NCI-H1436 (cell line): Measurements from ENCODE around the gene CARMIL1.

Experiments used
- DNase-seq: peaks from one replicate; lab custom pipeline; 2025; lab: John Stamatoyannopoulos, UW

The CARMIL1 gene

GRCh38 chr6:25446830-25447569 lies 167.8 kb downstream of the CARMIL1 start:
- no peak for DNase-seq

- DNase-seq: no peak
Observed at GRCh38 chr6:25447570-25447929, 168.4 kb downstream of the CARMIL1 start.

- DNase-seq: no peak
Observed at GRCh38 chr6:25448965-25449538, 169.9 kb downstream of the CARMIL1 start.

DNA sequence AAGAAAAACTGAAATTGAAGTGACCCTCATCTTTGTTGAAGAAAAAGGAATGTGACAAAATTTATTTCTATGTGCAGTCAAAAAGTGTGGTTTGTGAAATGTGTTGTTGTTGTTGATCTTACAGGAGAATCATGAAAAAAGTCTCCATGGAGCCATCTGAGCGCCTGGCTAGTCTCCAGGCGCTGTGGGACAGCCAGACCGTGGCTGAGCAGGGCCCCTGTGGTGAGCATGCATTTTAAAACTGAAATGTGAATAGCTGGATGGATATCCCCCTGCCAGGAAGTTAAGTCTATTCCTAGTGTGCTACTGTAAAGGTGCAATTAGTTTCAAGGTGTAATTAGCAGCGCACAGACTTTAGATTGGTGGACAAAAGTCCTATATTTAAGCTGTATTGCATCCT lies 170.6 kb downstream of the CARMIL1 start:
- no peak for DNase-seq

DNA sequence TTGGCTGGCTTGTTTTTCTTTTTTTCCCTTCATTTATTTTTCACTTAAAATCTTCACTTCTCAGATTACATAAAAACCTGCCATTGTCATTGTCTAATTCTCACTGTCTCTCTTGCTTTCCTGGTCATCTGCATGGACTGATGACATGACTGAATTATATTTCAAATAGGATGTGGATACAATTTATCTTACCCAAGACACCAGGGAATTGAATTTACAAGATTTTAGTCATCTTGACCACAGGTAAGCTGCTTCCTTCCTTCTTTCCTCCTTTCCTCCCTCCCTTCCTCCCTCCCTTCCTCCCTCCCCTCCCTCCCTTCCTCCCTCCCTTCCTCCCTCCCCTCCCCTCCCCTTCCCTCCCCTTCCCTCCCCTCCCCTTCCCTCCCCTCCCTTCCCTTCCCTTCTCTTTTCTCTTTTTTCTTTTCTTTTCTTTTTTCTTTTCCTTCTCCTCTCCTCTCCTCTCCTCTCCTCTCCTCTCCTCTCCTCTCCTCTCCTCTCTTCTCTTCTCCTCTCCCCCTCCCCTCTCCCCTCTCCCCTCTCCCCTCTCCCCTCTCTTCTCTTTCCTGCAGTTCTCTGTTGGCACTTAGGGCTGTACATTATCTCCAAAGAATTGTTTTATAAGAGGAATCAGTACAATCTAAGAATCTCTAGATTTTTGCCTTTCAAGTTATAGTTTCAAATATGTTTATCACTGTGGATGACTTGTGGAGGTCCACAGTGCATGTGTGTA lies 171.5 kb downstream of the CARMIL1 start:
- DNase-seq: no peak

DNA sequence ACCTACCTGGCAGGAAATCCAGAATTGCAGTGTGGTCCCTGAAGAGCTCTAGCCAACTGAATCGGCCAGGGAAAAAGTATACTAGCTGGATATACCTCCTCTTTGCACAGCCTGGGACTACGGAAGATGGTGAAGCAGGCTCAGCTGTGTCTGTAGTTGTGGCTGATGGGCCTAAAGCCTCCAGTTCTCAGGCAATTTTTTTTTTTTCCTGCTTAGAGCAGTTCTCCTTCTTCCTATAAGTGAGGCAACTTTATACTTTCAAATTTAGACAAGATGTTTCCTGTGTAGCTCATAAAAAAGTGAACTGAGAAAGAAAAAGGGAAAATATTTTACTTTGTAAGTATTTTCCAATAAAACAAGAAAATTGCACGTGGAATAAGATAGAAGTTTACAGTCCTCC lies 172.9 kb downstream of the CARMIL1 start:
- no peak for DNase-seq

GRCh38 chr6:25453288-25453687 lies 174.1 kb downstream of the CARMIL1 start:
- no peak for DNase-seq

GRCh38 chr6:25454136-25454535 lies 175.0 kb downstream of the CARMIL1 start:
- DNase-seq: no peak

DNA sequence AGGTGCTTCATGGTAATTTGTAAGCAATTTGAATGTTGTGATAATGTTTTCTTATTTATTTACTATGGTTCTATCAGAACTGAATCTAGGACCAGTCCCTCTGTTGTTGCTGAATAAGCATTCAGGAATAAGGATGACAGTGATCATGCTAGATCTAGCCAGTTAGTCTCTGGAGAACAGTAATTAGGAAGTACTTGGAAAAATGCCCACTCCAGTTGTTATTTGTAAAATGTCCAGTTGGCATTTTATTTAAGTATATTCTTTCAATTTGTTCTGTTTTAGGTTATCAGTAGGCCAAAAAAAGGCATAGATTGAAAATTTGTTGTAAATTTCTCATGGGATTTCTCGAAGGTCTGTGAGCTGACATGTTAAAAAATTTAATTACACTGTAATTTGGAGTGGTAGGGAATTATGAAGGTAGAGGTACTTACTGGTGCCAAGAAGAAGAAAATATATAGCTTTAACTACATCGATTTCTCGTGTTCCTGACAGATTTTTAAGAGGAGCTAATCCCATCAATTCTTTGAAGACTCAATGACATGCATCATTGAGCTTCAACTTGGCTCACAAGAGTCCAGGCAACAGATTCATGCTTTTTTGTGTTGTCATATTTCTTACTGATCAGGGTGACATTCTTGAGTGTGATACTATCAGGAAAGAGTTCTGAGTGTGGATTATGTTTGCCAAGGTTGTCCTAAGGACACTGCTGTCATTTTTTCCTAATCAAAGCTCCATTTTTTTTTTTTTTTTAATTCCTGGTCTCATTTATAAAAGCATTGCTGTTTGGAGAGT lies 177.3 kb downstream of the CARMIL1 start:
- no peak for DNase-seq

DNA sequence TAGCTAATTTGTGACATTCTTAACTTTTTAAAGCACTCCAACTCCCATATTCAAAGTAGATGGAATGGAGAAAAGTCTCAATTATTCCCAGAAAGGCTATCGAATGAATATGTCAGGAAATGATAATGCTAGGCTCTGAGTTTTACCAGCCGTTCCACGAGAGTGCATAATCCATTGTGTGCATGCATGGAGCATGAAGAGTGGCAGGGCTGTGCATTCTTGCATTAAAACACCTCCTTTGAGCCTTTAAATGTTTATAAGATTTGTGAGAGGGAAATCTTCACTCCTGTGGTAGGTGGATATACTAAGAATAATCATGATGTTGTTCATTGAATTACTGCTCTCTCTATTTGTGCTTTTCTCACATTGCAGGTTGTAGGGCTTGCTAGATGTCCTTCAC lies 178.3 kb downstream of the CARMIL1 start:
- no peak for DNase-seq

- no peak for DNase-seq
Observed at GRCh38 chr6:25458485-25458884, 179.3 kb downstream of the CARMIL1 start.

DNA sequence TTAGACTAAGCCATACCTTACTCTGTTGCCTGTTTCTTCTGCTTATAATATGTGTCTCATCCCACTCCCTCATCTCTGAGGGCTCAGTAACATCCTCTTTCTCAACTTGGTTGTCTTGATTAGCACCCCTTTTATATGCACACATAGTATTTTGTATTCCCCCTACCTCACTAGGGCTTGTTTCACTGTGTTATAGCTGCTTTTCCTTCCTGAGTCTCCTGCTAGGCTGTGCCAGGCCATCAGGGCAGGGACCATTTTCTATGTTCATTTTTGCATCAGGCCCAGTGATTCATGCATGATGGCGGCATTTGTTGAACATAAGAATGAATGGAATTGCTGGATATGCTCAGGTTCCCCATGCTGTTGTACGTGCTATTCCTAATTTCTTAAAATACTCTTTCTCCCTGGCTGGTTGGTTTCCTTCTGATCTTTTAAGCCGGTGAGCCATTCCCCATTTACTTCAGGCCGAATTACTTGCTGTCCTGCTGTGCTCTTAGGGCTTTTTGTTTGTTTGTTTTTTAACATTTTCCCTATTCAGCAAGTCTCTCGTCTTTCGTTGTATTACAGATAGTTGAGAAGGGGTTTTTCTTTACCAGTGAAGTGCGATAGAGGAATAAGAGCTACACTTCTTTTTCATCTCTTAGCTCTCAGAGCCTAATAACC lies 183.2 kb downstream of the CARMIL1 start:
- no peak for DNase-seq

GRCh38 chr6:25463441-25463840 lies 184.3 kb downstream of the CARMIL1 start:
- no peak for DNase-seq

GRCh38 chr6:25464225-25464624 lies 185.1 kb downstream of the CARMIL1 start:
- DNase-seq: no peak

- no peak for DNase-seq
Observed at GRCh38 chr6:25465941-25466340, 186.8 kb downstream of the CARMIL1 start.

DNA sequence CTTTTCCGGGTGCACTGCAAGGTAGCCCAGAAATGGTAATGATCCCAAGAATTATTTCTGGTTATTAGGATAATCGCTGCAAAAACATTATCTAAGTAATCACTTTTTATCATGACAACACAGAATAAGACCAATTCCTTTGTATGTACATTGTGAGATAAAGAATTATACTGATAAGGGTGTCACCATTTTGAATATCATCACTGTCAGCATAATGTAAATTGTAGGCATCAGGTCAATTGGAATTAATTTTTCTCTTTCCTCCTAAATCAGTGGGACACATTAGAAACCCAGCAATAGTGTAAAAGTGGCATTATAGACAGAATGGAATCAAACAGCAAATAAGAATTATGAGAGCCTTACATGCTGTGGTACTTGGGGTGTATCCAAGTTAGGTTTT lies 189.7 kb downstream of the CARMIL1 start:
- no peak for DNase-seq

DNA sequence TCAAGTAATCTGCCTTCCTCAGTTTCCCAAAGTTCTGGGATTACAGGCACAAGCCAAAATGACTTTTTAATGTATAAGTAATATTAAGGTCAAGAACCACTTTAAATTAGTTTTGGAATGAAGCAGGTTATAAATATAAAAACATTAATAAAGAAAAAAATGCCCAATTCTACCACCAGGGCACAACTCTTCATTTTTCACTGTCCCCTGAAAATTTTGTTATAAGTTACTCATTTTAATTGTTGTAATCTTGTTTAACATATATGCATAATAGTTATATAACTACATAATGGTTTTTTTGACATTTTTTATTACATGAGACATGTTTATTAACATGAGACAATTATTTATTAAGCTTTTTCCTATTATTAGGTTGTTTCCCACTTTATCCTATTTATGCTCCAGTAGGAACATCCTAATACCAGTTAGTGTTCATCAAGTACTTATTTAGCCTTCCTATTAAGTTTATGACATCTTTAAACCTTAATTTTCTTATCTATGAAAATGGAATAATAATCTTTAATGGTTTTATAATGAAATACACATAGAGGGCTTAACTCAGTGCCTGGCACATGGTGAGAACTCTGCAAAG lies 190.7 kb downstream of the CARMIL1 start:
- DNase-seq: no peak

DNA sequence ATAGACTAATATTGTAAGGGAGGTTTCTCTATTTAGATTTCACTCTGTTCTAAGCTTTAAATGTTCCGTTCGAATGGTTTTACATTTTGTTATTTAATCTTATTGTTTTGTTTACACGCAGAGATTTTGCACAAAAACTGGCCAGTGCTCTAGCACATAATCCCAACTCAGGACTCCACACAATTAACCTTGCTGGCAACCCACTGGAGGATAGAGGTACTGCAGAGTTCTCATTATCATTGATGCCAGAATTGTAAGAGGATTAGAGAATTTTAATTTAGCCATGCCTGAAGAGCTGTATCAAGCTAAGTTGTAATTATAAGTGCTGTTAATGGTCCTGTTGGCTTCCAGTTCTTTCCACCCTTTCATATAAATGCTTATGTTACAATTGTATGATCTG lies 193.1 kb downstream of the CARMIL1 start:
- DNase-seq: no peak

DNA sequence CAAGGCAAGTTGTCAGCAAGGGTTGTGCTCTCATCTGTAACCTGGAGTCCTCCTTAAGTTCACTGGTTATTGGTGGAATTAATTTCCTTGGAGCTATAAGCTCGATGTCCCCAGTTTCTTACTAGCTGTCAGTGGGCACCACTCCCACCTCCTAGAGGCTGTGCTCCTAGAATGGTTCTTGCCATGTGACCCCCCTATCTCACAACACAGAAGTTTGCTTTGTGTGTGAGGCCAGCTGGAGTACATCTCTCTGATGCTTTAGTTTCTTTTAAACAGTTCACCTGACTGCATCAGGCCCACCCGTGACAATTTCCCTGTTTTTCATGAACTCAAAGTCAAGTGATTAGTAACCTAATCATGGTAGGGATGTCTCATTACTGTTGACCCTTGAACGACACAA lies 193.7 kb downstream of the CARMIL1 start:
- no peak for DNase-seq

GRCh38 chr6:25473447-25473846 lies 194.3 kb downstream of the CARMIL1 start:
- no peak for DNase-seq

DNA sequence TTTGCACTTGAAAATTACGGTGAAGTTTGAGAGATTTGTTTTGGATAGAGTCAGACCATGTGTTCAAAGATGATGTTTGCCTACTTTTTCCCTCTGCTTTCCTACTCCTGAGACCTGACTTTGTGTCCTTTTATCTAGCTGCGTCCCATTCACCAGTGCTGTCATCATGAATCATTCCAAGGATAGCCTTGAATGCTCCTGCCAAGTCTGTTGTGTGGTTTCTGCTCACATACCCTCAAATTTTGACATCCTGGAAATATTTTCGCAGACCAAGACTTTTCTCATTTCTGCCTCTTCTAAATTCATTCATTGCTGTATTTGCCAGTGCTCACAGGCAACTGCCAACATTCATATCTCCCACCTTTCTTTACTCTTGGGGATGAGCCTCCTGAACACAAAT lies 197.0 kb downstream of the CARMIL1 start:
- DNase-seq: no peak
